ENCODE data around the gene MYH13.

MYH13 gene

GRCh38 chr17:10380631-10381408 lies 8.0 kb upstream of the MYH13 start:
- DNase-seq (ENCODE audit: low read depth in 1 of 2, low spot score in 1 of 2): no peak
- TF ChIP-seq JUND (IDR thresholded peaks at IDR 0.05; ENCODE audit: low read depth): no peak
- in situ Hi-C loops (cut with HindIII; ENCODE audit: low pct_unique_long_range_greater_than_20kb, low sequenced_read_pairs): no loop called here

DNA sequence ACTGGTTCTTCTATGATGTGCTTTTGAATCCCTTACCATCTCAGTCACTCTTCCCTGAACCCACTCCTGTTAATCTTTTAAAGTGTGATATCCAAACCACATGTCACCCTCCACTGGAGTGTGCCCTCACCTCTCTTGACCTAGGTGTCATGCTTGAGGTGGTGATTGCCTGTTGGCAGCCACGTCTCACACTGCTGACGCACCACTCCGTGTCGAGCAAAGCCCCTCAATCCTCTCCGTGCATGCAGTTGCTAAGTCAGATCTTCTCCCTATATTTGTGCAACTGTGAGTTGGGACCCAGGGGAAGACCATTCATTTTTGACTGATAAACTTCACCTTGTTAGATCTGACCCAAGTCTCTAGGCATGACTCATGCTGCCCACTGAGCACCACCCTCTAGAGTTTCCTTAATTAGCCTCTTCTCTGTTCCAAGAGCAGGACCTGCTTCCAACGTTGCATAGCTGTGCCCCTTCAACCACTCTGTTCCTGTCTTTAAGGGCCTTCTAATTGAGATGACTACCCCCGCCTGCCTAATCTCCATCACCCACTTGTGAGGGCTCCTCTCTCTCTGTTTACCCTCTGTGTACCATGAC lies 2.7 kb downstream of the MYH13 start:
- TF ChIP-seq JUND (IDR thresholded peaks at IDR 0.05; ENCODE audit: low read depth): no peak
- in situ Hi-C loops (cut with HindIII; ENCODE audit: low pct_unique_long_range_greater_than_20kb, low sequenced_read_pairs): no loop called here
- no peak for DNase-seq (ENCODE audit: low read depth in 1 of 2, low spot score in 1 of 2)

DNA sequence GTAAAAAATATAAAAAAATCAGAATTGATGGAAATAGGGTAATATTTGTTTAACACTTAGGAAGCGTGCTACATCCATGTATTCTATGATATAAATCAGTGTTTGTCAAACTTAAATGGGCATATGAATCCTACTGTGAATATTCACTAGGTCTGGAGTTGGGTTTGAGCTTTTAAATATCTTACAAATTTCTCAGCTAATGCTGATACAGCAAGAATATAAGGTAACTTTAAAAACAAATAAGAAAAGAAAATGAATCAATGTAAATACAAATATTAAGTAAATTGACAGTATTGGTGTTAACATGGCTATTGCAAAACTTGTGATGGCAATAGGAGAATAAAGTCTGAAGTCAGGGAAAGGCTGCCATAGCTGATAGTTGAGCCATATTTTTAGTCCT lies 3.6 kb downstream of the MYH13 start:
- in situ Hi-C loops (cut with HindIII; ENCODE audit: low pct_unique_long_range_greater_than_20kb, low sequenced_read_pairs): no loop called here

DNA sequence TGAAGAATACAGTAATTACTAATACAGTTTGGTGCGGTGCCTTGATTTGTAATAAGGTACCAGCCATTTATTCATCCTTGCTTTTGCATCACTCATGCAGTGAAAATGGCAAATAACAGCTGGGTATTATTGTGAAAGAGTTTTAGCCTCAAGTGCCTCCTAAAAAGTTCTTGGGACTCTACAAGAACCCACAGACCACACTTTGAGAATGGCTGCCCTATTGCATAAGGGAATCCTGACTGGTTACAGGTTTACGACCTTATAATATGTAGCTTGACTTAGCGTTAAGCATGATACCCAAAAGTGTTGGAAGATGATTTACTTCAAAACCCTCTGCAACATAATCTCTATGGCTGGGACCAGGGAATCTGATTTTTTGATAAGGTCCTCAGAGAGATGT lies 4.2 kb downstream of the MYH13 start:
- TF ChIP-seq JUND (IDR thresholded peaks at IDR 0.05; ENCODE audit: low read depth): no peak
- no peak for DNase-seq (ENCODE audit: low read depth in 1 of 2, low spot score in 1 of 2)
- in situ Hi-C loops (cut with HindIII; ENCODE audit: low pct_unique_long_range_greater_than_20kb, low sequenced_read_pairs): no loop called here

More for the DNA sequence above, 3.6 kb downstream of the MYH13 start:
- no peak for TF ChIP-seq JUND (IDR thresholded peaks at IDR 0.05; ENCODE audit: low read depth)
- no peak for DNase-seq (ENCODE audit: low read depth in 1 of 2, low spot score in 1 of 2)

DNA sequence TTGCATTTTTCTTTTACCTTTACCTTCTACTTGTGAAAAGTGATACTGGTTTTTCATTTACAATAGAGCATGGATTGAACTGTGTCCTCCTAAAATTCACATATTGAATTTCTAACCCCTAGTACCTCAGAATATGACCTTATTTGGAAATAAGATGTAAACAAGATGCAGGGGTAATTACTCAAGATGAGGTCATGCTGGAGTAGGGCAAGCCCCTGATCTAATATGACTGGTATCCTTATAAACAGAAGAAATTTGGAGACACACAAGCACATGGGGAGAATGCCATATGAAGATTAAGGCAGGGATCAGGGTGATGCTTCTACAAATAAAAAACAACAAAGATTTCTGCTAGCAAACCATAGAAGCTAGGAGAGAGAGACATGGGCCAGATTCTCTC lies 12.2 kb downstream of the MYH13 start:
- TF ChIP-seq JUND (IDR thresholded peaks at IDR 0.05; ENCODE audit: low read depth): no peak
- in situ Hi-C loops (cut with HindIII; ENCODE audit: low pct_unique_long_range_greater_than_20kb, low sequenced_read_pairs): no loop called here
- no peak for DNase-seq (ENCODE audit: low read depth in 1 of 2, low spot score in 1 of 2)

GRCh38 chr17:10357768-10358167 lies 15.0 kb downstream of the MYH13 start:
- in situ Hi-C loops (cut with HindIII; ENCODE audit: low pct_unique_long_range_greater_than_20kb, low sequenced_read_pairs): no loop called here
- TF ChIP-seq JUND (IDR thresholded peaks at IDR 0.05; ENCODE audit: low read depth): no peak
- peak in 1 of 2 experiments; percentile 12 for DNase-seq (ENCODE audit: low read depth in 1 of 2, low spot score in 1 of 2)

DNA sequence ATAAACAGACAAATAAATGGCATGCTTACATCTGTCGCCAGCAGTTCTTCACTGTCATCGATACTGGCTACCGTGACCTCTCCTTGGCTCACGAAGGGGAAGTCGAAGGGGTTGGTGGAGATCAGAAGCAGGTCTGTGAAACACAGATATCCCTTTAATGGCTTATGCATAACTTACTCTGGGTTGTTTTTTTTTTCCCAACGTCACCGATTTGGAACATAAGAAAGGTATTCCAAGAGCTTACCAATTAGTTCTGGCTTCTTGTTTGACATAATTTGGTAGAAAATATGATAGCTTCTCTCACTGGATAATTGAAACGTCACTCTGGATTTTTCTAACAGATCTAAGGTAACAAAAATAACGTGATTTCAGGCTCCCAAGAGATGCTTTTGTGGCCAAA lies 18.2 kb downstream of the MYH13 start:
- no peak for DNase-seq (ENCODE audit: low read depth in 1 of 2, low spot score in 1 of 2)
- in situ Hi-C loops (cut with HindIII; ENCODE audit: low pct_unique_long_range_greater_than_20kb, low sequenced_read_pairs): no loop called here
- TF ChIP-seq JUND (IDR thresholded peaks at IDR 0.05; ENCODE audit: low read depth): no peak

- in situ Hi-C loops (cut with HindIII; ENCODE audit: low pct_unique_long_range_greater_than_20kb, low sequenced_read_pairs): no loop called here
Observed at GRCh38 chr17:10352893-10353292, 19.9 kb downstream of the MYH13 start.

DNA sequence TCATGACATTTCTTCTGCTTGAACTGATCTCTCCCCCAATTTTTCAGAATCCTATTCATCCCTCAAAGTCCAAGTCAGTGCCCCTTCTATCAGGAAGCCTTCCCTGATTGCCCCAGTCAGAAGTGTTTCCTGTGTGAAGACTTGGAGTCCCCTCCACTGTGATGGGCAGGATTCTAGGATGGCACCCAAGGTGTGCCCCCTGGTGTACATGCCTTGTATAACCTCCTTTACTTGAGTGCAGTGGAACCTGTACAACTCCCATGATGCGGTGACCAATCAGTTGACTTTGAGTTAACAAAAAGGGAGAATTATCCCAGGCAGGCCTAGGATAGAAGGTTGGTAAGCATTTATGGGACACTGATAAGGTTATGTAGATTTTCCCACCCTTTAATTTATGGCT lies 23.4 kb downstream of the MYH13 start:
- in situ Hi-C loops (cut with HindIII; ENCODE audit: low pct_unique_long_range_greater_than_20kb, low sequenced_read_pairs): no loop called here
- no peak for DNase-seq (ENCODE audit: low read depth in 1 of 2, low spot score in 1 of 2)
- TF ChIP-seq JUND (IDR thresholded peaks at IDR 0.05; ENCODE audit: low read depth): no peak

More at GRCh38 chr17:10352893-10353292, 19.9 kb downstream of the MYH13 start:
- DNase-seq (ENCODE audit: low read depth in 1 of 2, low spot score in 1 of 2): no peak
- TF ChIP-seq JUND (IDR thresholded peaks at IDR 0.05; ENCODE audit: low read depth): no peak

DNA sequence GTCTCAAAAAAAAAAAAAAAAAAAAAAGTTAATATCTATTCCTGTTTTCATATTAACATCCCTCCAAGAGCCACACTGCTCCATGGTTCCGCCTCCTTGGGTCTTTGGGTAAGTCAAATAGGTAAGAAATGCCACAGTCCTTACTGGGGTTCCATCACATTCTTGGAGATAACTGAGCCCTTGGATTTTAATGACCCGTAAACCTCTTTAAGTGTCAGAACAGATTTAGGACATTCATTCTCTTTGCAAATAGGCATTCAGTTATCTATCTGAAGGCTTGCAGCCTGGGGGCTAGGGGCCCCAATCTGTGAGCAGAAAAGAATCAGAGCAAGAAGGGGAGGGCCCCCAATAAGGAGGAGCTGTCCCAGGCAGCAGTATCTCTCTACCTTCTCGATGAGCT lies 28.0 kb downstream of the MYH13 start:
- no peak for TF ChIP-seq JUND (IDR thresholded peaks at IDR 0.05; ENCODE audit: low read depth)
- no peak for DNase-seq (ENCODE audit: low read depth in 1 of 2, low spot score in 1 of 2)
- in situ Hi-C loops (cut with HindIII; ENCODE audit: low pct_unique_long_range_greater_than_20kb, low sequenced_read_pairs): no loop called here

GRCh38 chr17:10339051-10339450 lies 33.8 kb downstream of the MYH13 start:
- in situ Hi-C loops (cut with HindIII; ENCODE audit: low pct_unique_long_range_greater_than_20kb, low sequenced_read_pairs): no loop called here
- no peak for TF ChIP-seq JUND (IDR thresholded peaks at IDR 0.05; ENCODE audit: low read depth)

DNA sequence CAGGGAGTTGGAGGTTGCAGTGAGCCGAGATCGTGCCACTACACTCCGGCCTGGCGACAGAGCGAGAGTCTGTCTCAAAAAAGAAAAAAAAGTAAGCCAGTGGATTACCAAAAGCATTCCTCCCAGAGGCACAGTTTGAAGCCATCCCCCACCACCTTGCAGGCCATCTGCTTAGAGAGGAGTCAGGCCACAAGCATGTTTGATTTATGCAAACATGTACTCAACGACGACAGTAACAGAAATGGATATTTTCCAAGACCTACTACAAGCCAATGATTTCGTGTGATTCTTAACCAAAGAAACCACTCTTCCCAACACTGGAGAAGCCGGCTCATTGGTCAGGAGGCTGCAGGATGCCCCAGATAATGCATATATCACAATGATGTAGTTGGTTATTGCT lies 34.8 kb downstream of the MYH13 start:
- no peak for DNase-seq (ENCODE audit: low read depth in 1 of 2, low spot score in 1 of 2)
- TF ChIP-seq JUND (IDR thresholded peaks at IDR 0.05; ENCODE audit: low read depth): no peak
- in situ Hi-C loops (cut with HindIII; ENCODE audit: low pct_unique_long_range_greater_than_20kb, low sequenced_read_pairs): no loop called here

More at GRCh38 chr17:10339051-10339450, 33.8 kb downstream of the MYH13 start:
- no peak for DNase-seq (ENCODE audit: low read depth in 1 of 2, low spot score in 1 of 2)

GRCh38 chr17:10337136-10337535 lies 35.7 kb downstream of the MYH13 start:
- DNase-seq (ENCODE audit: low read depth in 1 of 2, low spot score in 1 of 2): no peak
- in situ Hi-C loops (cut with HindIII; ENCODE audit: low pct_unique_long_range_greater_than_20kb, low sequenced_read_pairs): no loop called here
- no peak for TF ChIP-seq JUND (IDR thresholded peaks at IDR 0.05; ENCODE audit: low read depth)
